ENCODE measurements around the gene SPEF2. TPM values are rescaled to one million over a fixed set of nuclear protein-coding genes. Genes with fewer than 3 reads are reported as not detected.

SPEF2 gene
- total RNA-seq, 3 donors from 2014 or later = 8.2 to 35.9 (median 11.5) TPM

GRCh38 chr5:35863159-35863558 lies 245.5 kb downstream of the SPEF2 start:
- no peaks in the 10 kb centered on the region for H3K9me3 ChIP-seq
- H3K27me3 ChIP-seq = no peaks in the 10 kb centered on the region
- no peaks in the 10 kb centered on the region for H3K4me1 ChIP-seq
- H3K27ac ChIP-seq = no peak overlapping the region
- intact Hi-C loops (cut with DNase I; ENCODE audit: low total_unique reads) = no loop called here
- no peak for DNase-seq (ENCODE audit: low spot score in 2 of 2)
- no peaks in the 10 kb centered on the region for H3K36me3 ChIP-seq
- H3K4me3 ChIP-seq = no peak overlapping the region
- TF ChIP-seq POLR2AphosphoS5 (IDR thresholded peaks at IDR 0.05) (no peak), POLR2A (IDR thresholded peaks at IDR 0.05) (no peak)
- TF ChIP-seq, protein P1, sequence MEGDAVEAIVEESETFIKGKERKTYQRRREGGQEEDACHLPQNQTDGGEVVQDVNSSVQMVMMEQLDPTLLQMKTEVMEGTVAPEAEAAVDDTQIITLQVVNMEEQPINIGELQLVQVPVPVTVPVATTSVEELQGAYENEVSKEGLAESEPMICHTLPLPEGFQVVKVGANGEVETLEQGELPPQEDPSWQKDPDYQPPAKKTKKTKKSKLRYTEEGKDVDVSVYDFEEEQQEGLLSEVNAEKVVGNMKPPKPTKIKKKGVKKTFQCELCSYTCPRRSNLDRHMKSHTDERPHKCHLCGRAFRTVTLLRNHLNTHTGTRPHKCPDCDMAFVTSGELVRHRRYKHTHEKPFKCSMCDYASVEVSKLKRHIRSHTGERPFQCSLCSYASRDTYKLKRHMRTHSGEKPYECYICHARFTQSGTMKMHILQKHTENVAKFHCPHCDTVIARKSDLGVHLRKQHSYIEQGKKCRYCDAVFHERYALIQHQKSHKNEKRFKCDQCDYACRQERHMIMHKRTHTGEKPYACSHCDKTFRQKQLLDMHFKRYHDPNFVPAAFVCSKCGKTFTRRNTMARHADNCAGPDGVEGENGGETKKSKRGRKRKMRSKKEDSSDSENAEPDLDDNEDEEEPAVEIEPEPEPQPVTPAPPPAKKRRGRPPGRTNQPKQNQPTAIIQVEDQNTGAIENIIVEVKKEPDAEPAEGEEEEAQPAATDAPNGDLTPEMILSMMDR (IDR thresholded peaks at IDR 0.05) = no peak

Other genes starting within 250 kb of the SPEF2 start
- gene IL7R, start 239.0 kb downstream of the SPEF2 start, total RNA-seq = 10 to 100 TPM; 10.1 to 26.1 (median 16.7) TPM